Kidney glomerular epithelial cell (primary cell): Measurements from ENCODE around the gene POLR2F.
"Not testable (repeated sequence)": the region's sequence is repeated elsewhere in the genome, so short reads cannot be mapped to it uniquely, and the experiment has no call there.

Experiments used
- DNase-seq: peaks from one replicate; lab custom pipeline; 2025; lab: John Stamatoyannopoulos, UW

Gene POLR2F

DNA sequence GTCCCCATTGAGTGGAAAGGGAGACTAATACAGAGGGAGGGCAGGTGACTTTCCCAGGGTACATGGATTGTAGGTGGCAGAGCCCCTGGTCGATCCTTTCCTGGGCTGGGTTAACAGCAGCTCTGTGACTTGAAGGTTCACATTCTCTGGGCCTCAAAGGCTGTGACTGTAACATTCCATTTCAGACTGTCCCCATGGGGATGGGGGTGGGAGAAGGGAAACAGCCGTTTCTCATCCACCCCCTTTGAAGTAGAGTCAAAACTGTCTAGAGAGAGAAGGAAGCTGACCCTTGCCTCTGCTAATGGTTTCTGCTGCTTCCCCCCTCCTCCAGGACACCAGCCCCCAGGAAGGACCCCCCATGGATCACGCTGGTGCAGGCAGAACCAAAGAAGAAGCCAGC is 28.2 kb upstream of the POLR2F start:
- no peak for DNase-seq

DNA sequence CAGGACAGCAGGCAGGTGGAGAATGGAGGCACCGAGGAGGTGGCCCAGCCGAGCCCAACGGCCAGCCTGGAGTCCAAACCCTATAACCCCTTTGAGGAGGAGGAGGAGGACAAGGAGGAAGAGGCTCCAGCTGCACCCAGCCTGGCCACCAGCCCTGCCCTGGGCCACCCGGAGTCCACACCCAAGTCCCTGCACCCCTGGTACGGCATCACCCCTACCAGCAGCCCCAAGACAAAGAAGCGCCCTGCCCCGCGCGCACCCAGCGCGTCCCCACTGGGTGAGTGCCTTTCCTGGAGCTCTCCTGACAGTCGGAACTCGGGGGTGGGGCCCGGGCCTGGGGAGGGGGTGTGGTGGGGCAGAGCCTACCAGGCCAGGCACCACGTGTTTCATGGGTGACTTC is 27.7 kb upstream of the POLR2F start:
- no peak for DNase-seq

GRCh38 chr22:37926358-37926757 is 27.1 kb upstream of the POLR2F start:
- no peak for DNase-seq

DNA sequence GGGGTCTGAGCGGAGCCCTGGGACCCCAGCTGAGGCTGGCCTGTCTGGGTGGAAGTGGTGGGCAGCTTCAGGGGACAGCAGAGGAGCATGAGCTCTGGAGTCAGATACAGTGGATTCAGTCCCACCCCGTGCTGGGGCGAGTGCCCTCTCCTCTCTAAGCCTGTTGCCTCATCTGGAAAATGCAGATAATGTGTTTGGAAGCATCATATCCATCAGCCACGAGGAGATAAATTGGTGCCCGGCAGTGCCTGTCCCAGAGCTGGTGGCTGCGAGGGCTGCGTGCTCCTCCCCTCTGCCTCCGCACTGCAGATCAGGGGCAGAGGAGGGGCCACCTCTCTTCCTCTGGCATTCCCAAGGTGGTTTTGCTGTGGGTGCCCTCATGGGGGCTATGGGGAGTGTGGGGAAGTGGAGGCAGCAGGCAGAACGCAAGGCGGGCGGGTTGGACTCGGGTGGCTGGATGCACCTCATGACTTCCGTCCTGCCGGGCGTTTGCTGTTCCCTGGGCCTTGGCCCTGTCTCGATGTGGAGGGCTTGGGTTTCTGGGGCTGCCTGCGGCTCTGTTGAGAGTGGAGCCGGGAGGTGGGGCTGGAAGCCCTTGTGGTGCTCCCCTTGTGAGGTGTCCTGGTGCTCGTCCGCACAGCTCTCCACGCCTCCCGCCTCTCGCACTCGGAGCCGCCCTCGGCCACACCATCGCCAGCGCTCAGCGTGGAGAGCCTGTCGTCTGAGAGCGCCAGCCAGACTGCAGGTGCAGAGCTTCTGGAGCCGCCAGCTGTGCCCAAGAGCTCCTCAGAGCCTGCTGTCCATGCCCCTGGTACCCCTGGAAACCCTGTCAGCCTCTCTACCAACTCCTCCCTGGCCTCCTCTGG is 26.5 kb upstream of the POLR2F start:
- no peak for DNase-seq

- no peak for DNase-seq
Observed at GRCh38 chr22:37927637-37927936, 25.9 kb upstream of the POLR2F start.

DNA sequence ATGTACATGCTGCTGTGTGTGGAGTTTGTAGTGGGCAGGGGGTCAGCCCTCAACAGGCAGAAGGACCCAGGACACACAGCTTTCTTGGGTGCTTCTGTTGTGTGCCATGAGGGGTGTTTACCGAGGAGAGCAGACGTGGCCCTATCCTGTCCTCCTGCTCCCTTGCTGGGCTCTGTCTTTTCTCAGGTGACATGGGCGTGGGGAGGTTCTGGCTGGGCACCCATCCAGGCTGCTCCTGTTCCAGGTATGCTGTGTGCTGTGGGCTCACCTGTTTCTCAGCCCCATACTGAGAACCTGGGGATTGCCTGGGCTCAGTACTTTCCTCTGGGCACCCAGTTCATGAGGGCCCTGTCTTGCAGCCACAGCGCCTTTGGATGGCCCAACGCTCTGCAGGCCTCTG is 24.1 kb upstream of the POLR2F start:
- DNase-seq = no peak

DNA sequence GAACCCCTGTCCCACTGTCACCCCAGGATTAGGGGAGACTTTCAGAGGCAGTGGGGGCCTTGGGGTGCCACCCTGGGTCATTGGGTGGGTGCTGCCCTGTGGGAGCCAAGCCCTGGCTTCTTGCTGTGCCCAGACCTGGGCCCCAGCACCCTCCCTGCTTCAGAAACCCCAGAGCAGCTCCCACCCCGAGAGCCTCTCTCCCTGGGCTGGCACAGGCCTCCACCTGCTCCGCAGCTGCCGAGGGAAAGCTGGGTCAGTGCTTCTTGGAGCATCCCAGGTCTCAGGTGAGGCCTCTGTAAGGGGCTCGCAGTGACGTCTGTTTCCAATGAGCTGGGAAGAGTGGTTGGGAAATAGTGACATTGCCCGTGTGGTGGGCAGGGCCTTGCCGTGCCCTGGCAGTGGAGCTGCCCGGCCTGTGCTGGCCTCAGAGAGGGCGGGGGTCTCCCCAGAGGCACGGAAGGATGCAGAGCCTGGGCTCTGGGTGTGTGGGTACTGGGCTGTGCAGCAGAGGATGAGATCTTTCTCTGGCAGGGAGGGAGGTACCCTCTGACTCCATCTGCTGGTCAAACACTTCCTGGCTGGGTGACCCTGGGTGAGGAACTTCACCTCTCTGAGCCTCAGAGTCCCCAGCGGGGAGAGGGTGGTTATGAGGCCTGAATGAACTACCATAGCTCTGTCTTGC is 23.1 kb upstream of the POLR2F start:
- DNase-seq = no peak

DNA sequence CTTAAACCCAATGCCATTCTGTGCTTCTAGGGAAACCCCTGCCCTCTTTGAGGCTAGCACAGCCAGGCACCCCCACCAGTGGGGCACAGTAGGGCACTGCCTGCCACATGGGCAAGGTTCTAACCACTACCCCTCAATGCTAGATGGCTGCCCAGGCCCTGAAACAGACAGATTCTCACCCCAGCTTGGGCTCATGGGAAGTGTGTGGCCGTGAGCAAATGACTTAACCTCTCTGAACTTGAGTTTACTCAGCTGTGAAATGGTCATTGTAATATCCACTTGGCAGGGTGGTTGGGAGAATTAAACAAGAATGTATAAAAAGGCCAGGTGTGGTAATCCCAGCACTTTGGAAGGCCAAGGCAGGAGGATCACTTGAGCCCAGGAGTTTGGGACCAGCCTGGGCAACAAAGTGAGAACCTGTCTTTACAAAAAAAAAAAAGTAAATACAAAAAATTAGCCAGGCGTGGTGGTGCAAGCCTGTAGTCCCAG is 22.5 kb upstream of the POLR2F start:
- DNase-seq = no peak

GRCh38 chr22:37931893-37932389 is 21.6 kb upstream of the POLR2F start:
- DNase-seq = no peak

DNA sequence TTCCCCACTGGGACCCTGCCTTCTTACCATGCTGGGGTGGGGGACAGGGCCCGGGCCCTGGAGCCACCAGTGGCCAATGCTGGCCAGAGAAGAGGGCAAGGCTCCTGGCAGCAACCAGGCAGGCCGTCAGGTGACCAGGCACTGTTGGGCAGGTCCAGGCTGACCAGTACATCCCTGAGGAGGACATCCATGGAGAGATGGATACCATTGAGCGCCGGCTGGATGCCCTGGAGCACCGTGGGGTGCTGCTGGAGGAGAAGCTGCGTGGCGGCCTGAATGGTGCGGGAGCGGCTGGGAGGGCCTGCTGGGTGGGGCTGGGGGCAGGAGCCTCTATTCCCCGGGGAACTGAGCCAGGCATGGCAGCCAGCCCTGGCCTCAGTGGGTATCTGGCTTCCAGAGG is 21.1 kb upstream of the POLR2F start:
- no peak for DNase-seq

DNA sequence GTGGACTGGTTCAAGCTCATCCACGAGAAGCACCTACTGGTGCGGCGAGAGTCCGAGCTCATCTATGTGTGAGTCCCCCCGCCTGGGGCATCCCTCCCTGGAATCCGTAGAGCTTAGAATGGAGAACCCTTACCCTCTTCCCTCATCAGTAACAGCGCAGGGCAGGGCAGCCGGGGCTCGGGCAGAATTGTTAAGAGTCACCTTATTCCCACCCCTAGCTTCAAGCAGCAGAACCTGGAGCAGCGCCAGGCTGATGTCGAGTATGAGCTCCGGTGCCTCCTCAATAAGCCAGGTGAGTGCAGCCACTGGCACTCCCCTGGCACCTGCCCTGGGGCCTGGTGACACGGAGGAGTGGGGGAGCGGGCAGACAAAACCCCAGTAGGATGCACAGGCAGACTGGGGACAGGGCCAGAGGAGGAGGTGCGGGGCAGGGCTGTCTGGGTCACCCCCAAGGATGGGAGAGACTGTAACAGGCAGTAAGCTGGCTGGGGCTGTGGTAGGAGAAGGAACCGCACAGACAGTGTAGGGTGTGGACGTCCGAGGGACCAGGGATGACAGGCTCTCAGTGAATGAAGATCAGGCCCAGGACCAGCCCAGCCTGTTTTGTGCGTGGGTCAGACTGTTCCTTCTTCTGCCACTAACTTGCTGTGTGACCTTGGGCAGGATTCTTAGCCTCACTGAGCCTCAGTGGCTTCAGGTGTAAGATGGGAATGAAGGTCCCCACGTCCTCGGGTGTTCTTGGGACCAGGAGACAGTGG is 20.5 kb upstream of the POLR2F start:
- DNase-seq = no peak

GRCh38 chr22:37933711-37934376 is 19.7 kb upstream of the POLR2F start:
- peak; percentile 84 for DNase-seq

- no peak for DNase-seq
Observed at GRCh38 chr22:37940698-37941376, 12.7 kb upstream of the POLR2F start.

GRCh38 chr22:37942133-37942532 is 11.4 kb upstream of the POLR2F start:
- no peak for DNase-seq

DNA sequence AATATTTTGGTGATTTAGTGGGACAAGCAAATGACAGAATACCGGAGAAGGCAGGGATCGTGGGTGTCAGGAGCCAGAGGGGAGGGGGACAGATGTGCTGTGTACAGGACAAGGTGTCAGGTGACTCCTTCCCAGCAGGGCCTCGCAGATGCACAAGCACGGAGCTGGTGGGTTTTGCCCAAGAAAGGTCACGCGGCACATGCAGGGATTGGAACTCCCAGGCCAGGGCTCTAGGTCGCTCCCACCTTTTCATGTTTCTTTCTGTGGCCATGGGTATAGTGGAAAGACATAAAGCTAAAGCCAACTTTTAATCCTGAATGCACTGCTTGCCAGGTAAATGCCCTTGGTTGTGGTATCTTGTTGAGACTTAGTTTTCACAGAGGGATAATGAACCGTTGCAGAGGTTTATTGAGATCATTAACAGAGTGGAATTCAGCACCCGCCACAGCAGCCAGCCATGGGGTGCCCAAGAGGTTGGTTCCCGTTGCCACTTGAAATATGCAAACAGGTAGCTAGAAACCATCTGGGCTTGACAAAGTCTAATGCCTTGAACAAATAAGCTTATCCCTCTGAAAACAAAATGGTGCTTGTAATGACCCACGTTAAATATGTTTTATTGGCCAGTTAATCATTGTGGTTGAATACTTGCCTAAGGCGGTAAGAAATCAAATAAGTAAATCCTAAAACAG is 10.2 kb upstream of the POLR2F start:
- DNase-seq = no peak

GRCh38 chr22:37943825-37944198 is 9.7 kb upstream of the POLR2F start:
- no peak for DNase-seq

DNA sequence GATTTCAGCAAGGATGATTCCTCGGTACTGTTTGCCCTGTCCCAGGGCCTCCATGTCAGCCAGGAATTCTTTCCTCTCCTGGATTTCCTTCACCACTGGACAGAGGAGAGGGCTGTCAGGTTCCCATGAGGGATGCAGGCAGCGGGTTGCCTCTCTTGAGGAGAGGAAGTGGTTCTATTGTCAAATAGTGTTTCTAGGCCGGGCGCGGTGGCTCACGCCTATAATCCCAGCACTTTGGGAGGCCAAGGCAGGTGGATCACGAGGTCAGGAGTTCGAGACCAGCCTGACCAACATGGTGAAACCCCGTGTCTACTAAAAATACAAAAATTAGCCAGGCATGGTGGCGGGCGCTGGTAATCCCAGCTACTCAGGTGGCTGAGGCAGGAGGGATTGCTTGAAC is 9.1 kb upstream of the POLR2F start:
- DNase-seq = not testable (repeated sequence)

- DNase-seq = not testable (repeated sequence)
Observed at GRCh38 chr22:37947142-37947795, 6.2 kb upstream of the POLR2F start.

- DNase-seq = no peak
Observed at GRCh38 chr22:37951305-37951704, 2.2 kb upstream of the POLR2F start.

DNA sequence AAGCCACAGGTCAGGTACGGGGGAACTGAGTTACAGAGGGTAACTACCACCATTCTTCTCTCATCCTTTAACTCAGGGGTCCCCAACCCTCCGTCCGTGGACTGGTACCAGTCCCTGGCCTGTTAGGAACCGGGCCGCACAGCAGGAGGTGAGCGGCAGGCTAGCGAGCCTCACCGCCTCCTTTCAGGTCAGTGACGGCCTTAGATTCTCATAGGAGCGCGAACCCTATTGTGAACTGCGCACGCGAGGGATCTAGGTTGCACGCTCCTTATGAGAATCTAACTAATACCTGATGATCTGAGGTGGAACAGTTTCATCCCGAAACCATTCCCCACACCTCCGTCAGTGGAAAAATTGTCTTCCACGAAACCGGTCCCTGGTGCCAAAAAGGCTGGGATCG is 870 bp upstream of the POLR2F start:
- DNase-seq = not testable (repeated sequence)
